Kidney tubule cell (primary cell): ENCODE results near the gene ITPRIP.

Source experiments
- DNase-seq: peaks from one replicate; pipeline ENCODE4 v3.0.0-alpha.2; 2018; ENCODE audit warnings: low spot score

ITPRIP gene

GRCh38 chr10:104307576-104308438 is 30.5 kb downstream of the ITPRIP start:
- no peak for DNase-seq

- no peak for DNase-seq
Measured at GRCh38 chr10:104306897-104307296, 31.4 kb downstream of the ITPRIP start.

- no peak for DNase-seq
Measured at GRCh38 chr10:104304927-104305326, 33.3 kb downstream of the ITPRIP start.

- DNase-seq = no peak
Measured at GRCh38 chr10:104304356-104304745, 33.9 kb downstream of the ITPRIP start.

- DNase-seq = no peak
Measured at GRCh38 chr10:104303594-104304355, 34.5 kb downstream of the ITPRIP start.

GRCh38 chr10:104301907-104302690 is 36.2 kb downstream of the ITPRIP start:
- DNase-seq = no peak

- DNase-seq = peak; percentile 97
Measured at GRCh38 chr10:104300736-104301292, 37.5 kb downstream of the ITPRIP start.

- DNase-seq = peak; percentile 66
Measured at GRCh38 chr10:104300002-104300735, 38.1 kb downstream of the ITPRIP start.

GRCh38 chr10:104299031-104299904 is 39.0 kb downstream of the ITPRIP start:
- DNase-seq = no peak

GRCh38 chr10:104297697-104298660 is 40.3 kb downstream of the ITPRIP start:
- peak; percentile 14 for DNase-seq

- DNase-seq = no peak
Measured at GRCh38 chr10:104296687-104297436, 41.4 kb downstream of the ITPRIP start.

- no peak for DNase-seq
Measured at GRCh38 chr10:104293781-104294321, 44.4 kb downstream of the ITPRIP start.

GRCh38 chr10:104293011-104293410 is 45.3 kb downstream of the ITPRIP start:
- DNase-seq = peak; percentile 76

- peak; percentile 89 for DNase-seq
Measured at GRCh38 chr10:104291439-104291951, 46.8 kb downstream of the ITPRIP start.

GRCh38 chr10:104288355-104288754 is 49.9 kb downstream of the ITPRIP start:
- DNase-seq = no peak

- no peak for DNase-seq
Measured at GRCh38 chr10:104286939-104287338, 51.3 kb downstream of the ITPRIP start.

GRCh38 chr10:104284846-104285245 is 53.4 kb downstream of the ITPRIP start:
- DNase-seq = no peak

GRCh38 chr10:104281694-104282093 is 56.6 kb downstream of the ITPRIP start:
- DNase-seq = no peak
